Lung microvascular endothelial cell (primary cell): ENCODE measurements around the gene TTC39C. TPM values are rescaled to one million over a fixed set of nuclear protein-coding genes. Genes with fewer than 3 reads are reported as not detected.

ENCODE experiments used
- DNase-seq, 2 donors: peaks; one replicate each; pipeline versions ENCODE4 v3.0.0 to v3.0.0-alpha.2; 2010; ENCODE audit warnings: low read depth in 2 of 2
- total RNA-seq: library from RNA; depleted of rRNA; stranded (reverse); fragments of >200 nt; gene quantifications from 2 replicates; pipeline ENCODE4 v1.2.1, GENCODE V29; 2014

TTC39C gene
- total RNA-seq, 1 donor from 2014 or later, result 1.2 TPM

DNA sequence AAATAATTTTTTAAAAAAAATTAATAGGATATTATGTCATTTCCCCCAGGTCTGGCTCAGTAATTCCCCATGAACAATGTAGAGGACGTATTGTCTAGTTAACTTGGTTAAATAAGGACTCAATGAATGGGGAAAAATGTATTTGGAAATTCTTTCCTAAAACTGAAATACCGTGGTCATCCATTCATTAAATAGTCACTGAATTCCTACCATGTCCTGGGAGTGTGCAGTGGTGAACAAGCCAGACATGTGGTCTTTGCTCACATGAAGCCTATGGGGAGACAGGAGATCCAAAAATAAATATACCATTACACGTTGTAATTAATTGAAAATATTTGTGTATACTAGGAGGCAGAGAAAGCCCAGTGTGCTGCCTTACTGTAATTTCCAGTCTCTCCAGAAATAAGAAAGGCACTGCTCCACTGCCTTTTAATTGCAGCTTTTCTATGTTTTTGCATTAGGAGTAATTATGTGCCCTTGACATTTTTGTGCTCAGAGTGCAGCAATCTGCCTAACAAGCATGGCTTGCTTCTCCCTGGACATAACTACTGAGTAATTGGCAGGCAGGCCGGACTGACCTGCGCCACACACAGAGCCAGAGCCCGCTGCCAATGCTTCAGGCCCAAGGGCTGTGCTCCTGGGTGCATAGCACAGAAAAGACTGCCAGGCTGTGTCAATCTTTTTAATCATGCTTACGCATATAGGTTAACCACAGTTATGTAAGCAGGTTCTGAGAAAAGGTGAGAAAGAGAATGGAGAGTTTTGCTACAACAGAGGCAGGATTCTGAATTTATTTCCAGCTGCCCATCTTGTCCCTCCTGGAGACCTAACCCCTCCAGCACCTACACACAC, 22.2 kb upstream of the TTC39C start:
- DNase-seq, result no peak

DNA sequence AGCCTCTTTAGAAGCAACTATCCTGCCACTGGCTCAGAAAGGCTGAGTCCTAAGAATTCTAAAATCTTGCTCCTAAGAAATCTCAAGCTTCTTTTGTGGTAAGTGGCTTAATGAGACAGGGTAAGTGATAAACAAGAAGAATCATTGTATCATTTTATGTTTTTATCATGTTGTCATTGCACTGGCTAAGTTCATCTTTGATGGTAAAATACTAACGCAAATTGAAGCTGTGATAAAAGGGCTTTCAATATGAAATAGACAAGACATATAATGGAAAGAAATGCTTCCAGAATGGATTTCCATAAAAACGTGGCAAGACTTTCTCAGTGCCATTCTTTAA, 21.6 kb upstream of the TTC39C start:
- DNase-seq, result no peak

DNA sequence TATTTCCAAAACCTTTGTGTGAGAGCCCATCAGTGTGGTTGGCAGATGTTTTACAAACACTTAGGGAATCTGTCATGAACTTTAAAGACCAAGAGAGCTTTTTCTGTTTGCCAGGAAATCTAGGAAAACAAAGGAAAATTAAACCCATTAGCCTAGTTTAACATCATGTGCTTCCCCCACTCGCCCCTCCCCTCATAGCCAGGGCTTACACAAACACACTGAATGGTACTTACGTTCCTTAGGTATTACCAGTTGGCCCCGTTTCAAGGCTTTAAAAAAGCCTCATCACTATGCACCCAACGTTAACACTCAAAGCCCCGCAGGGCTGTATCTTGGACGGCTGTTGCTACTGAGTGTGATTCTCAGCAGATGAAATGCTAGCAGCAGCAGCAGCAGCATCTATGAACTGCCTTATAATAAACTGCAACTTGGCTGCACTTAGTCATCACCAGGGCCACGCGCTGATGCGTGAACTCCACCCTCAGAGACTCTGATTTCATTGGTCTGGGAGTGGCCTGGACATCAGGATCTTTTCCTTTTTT, 20.1 kb upstream of the TTC39C start:
- DNase-seq, result peak; percentile 20 to 32

DNA sequence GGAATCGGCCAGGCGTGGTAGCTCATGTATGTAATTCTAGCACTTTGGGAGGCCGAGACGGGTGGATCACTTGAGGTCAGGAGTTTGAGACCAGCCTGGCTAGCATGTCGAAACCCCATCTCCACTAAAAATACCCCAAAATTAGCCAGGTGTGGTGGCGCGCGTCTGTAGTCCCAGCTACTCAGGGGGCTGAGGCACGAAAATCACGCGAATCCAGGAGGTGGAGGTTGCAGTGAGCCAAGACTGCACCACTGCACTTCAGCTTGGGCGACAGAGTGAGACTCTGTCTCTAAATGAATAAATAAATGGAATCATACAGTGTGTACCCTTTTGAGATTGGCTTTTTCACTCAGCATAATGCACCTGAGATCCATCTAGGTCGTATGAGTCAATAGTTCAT, 19.4 kb upstream of the TTC39C start:
- DNase-seq, result no peak

DNA sequence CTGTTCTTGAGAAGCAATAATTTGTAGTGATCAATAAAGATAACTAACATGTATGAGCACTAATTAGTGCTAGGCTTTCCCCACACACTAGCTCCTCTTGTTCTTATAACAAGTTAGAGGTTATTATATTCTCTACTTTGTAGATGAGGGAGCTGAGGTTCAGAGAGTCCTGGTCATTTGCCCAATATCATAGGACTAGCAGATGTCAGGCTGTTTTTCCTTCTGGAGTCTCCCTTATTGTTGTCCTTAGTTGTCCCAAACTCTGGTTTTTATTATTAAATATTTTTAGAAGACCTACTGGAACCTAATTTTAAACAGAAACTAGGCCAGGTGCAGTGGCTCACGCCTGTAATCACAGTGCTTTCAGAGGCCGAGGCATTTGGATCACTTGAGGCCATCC, 16.5 kb upstream of the TTC39C start:
- DNase-seq, result no peak

DNA sequence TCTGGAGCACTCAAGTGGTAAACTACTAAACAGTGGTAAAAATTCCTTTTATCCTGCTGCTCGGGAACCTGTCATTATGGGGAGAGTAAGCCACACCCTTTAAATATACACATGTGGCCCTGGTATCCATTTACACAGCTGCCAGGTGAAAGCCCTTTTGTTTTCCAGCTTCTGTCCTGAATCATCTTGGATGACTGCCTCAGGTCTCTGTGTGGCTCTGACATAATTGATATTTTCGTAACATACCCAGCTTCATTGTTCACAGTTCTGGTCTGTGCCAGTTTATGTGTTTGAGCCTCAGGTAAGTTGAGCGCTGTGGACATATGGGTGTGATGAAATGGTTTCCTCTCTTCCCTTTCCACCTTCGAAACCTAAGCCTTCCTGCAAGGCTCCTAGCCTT, 15.7 kb upstream of the TTC39C start:
- no peak for DNase-seq

DNA sequence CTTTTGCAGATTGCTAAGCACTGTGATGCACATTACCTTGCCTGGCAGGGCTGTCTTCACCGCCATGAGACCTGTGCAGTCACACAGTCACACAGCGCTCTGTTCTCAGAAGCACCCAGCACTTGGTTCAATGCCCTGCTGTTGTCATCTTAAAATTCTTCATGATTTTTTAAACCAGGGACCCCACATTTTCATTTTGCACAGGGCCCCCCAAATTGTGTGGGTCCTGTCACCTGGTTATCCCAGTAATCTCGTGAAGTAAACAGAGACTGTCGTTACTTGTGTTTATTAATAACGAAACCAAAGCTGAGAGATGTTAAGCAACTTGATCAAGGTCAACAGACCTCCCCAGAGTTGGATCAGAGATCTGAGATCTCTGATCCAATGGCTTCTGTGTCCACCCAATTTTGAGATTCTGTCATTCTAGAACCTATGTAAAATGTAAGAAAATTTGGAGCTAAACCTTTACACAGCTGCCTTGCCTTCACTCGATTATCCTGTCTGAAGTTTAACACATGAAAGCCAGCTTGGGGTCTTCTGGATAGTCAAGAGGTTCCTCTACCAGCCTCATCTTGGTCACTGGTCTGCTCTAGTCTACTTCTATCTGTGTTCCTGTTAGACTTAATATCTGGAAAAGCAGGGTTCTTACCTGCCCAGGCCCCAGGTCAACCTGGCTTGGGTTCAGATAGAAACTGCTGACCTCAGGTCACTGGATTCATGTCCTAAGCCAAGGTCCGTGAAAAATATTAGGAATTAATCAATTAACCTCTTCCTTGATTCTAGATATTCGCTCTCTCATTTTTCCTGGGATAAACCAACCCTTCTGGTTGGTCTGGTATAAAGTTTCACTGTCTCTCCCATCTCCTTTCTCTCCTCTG, 13.7 kb upstream of the TTC39C start:
- DNase-seq, result no peak

DNA sequence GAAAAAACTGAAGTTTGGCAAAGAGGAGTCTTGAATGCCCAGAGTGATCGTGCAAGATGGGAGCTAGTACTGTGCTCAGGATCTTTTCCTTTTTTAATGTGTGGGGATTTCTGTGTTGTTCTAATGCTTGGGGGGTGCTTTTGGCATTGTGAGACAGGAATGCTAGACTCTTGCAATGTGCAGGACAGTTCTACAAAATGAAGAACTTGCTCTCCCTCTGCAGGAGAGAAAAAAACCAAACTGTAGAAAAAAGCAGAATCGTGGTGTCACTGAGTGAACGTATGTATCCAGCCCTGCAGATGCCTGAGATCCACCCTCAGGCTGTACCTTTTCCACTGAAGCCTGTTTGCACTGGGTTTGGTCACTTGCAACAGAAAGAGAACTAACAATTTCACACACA, 12.1 kb upstream of the TTC39C start:
- DNase-seq, result no peak

DNA sequence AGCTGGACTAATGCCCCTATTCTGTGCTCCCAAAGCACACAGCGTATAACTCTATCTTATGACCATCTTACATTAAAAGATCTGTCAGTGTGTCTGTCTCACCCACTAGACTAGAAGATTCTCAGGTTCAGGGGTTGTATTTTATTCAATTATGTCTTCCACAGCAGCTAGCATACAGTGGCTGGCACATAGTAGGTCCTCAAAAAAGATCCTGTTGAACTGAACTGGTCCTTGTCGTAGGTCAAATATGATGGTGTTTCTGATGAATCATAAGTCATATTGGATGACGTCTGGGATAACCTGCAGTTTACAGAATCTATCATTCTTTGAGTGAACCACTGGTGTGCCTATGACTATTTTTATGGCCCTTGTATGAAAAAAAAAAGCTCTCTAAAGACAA, 11.3 kb upstream of the TTC39C start:
- DNase-seq, result no peak

DNA sequence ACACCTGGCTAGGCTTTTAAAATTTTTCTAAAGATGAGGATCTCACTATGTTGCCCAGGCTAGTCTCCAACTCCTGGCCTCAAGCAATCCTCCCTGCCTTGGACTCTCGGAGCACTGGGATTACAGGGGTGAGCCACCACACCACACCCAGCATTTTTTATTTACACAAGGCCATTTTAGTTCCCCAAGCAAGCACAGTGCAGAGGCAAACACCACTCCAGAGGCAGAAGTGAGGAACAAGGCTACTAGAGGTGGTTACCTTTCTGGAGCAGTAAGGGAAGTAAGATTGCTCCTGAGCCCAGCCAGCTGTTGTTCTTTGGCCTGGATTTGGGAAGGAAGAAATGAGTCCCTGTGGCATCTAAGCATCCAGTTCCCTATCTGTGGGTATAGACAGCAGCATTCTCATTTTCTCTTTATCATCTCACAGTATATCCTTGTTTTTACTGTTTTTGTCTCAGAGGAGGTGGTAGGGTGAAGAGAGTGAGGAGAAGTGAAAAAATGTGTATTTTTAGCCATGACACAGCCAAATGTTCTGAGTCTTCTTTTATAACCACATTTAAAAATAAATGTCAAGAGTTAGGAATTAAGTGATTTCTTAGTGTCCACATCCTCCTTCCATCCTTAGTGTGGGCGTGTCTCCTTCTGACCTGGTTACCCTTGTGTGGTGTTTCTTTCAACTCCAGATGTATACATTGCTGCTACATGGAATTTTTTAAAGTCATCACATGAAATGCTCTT, 10.5 kb upstream of the TTC39C start:
- DNase-seq, result no peak

DNA sequence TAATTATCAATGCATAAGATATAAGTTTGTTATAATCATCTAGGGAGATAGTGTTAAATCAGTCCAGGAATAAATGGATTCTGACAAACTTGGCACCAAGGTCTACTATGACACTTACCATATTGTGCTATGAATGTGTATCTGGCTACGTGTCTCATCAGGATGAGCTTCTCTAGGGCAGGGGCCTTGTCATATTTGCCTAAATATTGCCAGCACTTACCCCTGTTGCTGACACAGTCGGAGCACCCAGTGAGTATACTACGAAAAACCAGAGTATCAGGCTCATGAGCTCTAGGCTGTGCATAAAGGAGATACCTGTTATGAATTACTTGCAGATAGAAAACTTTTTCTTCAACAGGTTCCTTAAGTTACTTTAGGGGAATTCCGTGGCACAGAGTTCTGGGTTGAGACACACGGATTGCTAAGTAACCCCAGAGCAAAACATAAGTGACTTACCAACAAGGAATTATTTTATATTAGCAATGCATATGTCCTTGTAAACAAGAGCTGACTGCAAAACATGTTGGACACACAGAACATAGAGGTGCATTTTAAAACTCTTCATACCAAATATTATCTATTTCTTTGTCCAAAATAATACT, 7.7 kb upstream of the TTC39C start:
- DNase-seq, result no peak

DNA sequence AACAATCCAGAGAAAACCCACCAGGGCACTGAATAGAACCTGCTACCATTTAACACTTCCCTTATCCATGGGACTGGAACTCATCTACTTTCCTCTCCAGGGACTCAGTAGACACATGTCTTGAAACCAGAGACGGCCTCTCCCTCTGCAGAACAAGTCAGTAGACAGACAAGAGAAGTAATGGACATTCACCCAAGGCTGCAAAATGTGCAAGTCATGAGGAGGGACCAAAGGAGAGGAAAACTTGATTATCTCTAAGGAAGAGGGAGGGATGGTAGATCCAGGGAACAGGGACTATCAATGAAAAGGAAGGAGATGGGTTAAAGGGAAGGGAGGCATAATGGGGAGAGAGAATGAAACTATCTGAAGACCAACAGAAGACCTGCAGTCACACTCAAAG, 5.3 kb upstream of the TTC39C start:
- DNase-seq, result no peak

DNA sequence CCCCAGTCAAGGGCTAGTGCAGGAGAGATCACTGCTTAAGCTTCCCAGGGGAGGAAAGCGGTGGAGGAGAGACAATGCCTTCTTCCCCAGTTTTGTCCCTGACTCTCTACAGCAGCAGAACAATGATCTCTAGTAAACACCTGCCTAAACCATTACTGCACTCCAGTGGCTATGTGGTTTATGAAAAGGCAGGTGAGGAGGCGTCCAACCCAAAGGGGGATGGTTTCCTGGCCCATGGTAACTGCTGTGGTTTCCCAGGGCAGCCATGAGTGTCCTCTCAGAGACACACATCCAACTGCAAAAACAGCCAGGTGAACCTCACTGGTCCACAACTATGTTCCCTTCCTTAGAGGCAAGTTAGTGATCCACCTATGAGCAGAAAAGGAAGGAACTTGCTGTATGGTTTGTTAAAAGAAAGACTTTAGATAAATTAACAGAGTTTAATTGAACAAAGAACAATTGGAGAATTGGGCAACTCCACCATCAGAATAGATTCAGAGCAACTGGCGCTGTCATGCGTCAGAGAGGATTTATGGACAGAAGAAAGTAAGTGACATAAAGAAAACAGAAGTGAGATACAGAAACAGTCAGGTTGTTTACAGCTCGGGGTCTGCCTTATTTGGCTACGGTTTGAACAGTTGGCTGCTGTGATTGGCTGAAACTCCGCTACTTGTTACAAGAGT, 4.8 kb upstream of the TTC39C start:
- DNase-seq, result no peak

DNA sequence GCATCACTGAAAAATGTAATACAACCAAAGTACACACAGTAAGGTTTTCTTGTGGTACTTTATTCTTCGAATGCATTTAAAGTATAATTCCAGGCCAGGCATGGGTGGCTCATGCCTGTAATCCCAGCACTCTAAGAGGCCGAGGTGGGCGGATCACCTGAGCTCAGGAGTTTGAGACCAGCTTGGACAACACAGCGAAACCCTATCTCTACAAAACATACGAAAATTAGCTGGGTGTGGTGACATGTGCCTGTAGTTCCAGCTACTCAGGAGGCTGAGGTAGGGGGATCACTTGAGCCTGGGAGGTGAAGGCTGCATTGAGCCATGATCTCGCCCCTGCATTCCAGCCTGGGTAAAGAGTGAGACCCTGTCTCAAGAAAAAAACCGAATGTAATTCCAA, 3.9 kb upstream of the TTC39C start:
- no peak for DNase-seq

DNA sequence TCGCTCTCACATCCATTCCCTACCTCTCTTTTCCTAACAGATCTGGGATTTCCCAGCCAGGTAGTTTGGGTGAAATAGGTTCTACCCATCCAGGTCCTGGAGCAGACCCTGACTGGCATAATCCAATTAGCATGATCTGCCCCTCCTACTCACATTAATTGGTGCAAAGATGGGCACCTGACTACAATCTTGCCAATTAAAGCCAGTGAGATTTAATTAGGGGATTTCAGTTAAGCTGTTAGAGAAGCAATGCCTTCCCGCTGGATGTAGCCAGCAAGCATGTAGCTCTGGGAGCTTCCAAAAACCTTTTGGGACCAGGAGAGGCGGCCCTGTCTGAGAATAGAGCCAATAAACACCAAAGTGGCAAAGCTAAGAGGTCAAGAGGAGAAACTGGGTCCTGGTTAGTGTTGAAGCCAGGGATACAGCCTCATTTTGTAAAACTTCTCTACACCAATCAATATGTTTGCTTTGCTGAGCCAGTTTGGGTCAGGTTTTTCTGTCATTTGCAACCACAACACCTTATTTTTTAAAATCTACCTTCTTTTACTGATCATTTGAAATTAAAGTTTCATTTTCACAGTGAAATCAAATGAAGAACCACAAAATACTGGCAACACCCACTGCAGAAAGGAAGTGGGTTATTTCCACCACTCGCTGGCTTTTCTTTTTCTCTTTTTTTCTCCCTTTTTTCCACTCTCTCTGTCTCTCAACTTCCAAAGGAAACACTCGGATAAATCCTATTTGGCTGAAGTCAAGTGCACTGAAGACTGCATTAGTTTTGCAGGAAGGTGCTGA, 3.2 kb upstream of the TTC39C start:
- DNase-seq, result no peak

DNA sequence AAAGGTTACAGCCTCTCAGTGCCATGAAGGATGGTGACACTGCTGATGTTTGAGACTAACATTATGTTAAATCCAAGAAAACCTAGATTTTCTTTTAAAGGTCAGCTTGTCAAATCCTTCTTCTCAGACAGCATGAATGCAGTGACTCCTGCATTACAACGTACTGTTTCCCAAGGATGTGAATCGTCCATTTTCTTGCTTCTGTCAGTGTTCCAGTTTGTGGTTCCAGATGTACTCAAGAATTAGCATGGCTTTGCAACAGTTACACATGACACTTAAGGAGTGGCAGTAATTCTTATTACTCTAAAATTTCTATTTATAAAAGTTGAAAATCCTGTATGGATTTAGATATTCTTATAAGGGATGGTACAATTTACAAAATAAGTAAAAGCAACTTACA, 1.5 kb upstream of the TTC39C start:
- no peak for DNase-seq

DNA sequence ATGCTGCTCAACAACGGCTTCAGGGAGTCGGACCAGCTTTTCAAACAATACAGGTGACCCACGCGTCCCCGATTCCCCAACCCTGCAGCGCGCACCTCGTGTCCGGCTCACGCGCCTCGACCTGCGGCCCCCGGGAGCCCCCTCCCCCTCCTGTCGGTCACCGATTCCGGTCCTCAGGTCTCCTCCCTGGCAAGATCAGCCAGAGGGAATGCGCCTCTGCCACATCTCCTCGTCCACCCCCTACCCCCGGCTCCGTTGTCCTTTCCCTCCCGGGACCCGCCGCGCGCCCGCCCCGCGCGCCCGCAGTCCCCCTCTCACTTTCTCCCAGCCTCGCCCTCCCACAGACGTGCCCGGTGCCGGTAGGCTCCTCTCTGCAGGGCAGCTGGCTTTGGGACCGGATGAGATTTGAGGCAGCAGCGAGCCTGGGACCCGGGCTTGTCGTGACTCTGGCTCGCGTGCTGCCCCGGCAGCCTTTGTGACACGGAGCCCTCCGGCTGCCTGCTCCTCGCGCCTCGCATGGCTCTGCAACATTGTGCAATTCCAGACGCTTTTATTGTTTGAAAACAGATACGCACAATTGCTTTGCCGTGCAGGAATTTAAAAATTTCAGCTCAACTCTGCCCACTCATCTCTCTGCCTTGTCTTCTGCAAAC, 558 bp downstream of the TTC39C start:
- DNase-seq, result peak; percentile 26 to 45

DNA sequence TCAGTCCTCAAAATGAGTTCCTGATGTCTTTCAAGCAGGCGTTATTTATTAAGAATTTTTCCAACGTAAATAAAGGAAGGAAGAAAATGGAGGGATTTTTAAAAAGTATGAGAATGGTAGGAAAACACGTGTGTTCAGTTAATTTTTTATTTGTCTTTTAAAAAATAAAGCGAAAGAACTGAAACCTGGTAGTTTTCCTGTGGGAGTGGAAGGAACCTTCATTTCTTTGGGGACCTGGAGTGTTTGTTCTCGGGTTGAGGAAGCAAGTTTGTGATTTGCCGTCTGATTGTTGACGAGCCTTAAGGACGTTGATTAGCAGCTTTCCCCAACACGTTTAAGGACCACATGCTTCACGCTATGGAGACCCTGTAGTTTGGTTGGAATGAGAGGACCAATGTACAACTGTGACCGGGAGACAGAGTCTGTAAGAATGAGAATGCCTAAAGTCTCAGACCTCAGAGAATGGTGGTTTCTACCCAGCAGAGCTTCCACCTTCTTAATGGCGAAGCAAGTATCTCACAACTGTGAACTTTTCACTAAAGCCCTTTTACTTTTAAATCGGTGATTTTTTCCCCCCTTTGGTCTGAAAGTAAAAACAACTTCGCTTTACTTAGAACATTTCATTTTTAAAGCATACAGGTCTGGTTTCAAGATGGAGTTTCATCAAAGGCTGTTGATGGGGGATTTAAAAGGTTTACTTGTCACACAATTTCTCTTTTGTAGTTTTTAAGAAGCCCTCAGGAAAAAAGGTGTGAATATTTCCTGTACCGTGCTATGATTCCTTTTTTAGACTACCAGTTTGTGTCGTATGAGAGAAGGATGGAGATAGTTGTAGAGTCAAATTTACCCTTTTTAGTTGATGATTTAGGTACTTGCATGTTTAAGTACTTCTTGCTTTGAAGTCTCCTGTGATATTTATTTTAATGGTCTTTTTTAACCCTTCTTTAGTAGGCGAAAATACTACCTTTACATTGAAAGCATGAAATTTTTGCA, 1.4 kb downstream of the TTC39C start:
- DNase-seq, result no peak
